SK-N-SH treated with all-trans-retinoic acid at 6 μM for 48 hours (cell line): ENCODE results near the gene TCF7.

ENCODE experiments used
- ATAC-seq: fragments of 200-7000 bp; cut with Tn5 transposase; 3 replicates; pipeline ENCODE4 v1.9.1; 2020; ENCODE audit warnings: mild to moderate bottlenecking, moderate library complexity
- ARNTL ChIP-seq: fragments of 450-650 bp; formaldehyde crosslinking; IDR thresholded peaks from 2 replicates; pipeline ENCODE4 v1.5.0; 2020; ENCODE audit warnings: low read depth, mild to moderate bottlenecking, moderate library complexity, borderline replicate concordance
- BACH2 ChIP-seq: fragments of 250-450 bp; sonication (Bioruptor Pico); IDR thresholded peaks from 2 replicates; pipeline ENCODE4 v1.9.0; 2021; ENCODE audit warnings: mild to moderate bottlenecking, borderline replicate concordance
- ESRRG ChIP-seq: fragments of 250-450 bp; sonication (Bioruptor Pico); IDR thresholded peaks from 2 replicates; pipeline ENCODE4 v1.6.1; 2021; ENCODE audit warnings: mild to moderate bottlenecking
- GLIS3 ChIP-seq: fragments of 250-450 bp; sonication (Bioruptor Pico); IDR thresholded peaks from 2 replicates; pipeline ENCODE4 v1.5.0; 2020; ENCODE audit warnings: mild to moderate bottlenecking, moderate library complexity
- ISL1 ChIP-seq: fragments of 250-450 bp; sonication (Bioruptor Pico); IDR thresholded peaks from 2 replicates; pipeline ENCODE4 v2.1.2; 2022; ENCODE audit warnings: mild to moderate bottlenecking, moderate library complexity
- OSR1 ChIP-seq: fragments of 250-450 bp; sonication (Bioruptor Pico); IDR thresholded peaks from 2 replicates; pipeline ENCODE4 v1.8.0; 2022; ENCODE audit warnings: moderate library complexity, mild to moderate bottlenecking, inconsistent platforms
- PPARA ChIP-seq: fragments of 250-450 bp; sonication (Bioruptor Pico); IDR thresholded peaks from 2 replicates; pipeline ENCODE4 v1.5.0; 2020; ENCODE audit warnings: mild to moderate bottlenecking, borderline replicate concordance
- SNAI2 ChIP-seq: fragments of 250-450 bp; sonication (Bioruptor Pico); IDR thresholded peaks from 2 replicates; pipeline ENCODE4 v1.5.0; 2020; ENCODE audit warnings: mild to moderate bottlenecking, moderate library complexity
- TCF4 ChIP-seq: fragments of 250-450 bp; sonication (Bioruptor Pico); IDR thresholded peaks from 2 replicates; pipeline ENCODE4 v1.8.0; 2021; ENCODE audit warnings: mild to moderate bottlenecking, moderate library complexity, borderline replicate concordance
- TOX ChIP-seq: fragments of 250-450 bp; sonication (Bioruptor Pico); IDR thresholded peaks from 2 replicates; pipeline ENCODE4 v1.8.0; 2021; ENCODE audit warnings: mild to moderate bottlenecking, moderate library complexity, borderline replicate concordance
- ZC3H10 ChIP-seq: fragments of 250-450 bp; sonication (Bioruptor Pico); IDR thresholded peaks from 2 replicates; pipeline ENCODE4 v1.5.1; 2021; ENCODE audit warnings: mild to moderate bottlenecking, moderate library complexity
- ZFP3 ChIP-seq: fragments of 250-450 bp; sonication (Bioruptor Pico); IDR thresholded peaks from 2 replicates; pipeline ENCODE4 v1.5.0; 2020; ENCODE audit warnings: mild to moderate bottlenecking, moderate library complexity
- ZFP30 ChIP-seq: fragments of 450-650 bp; formaldehyde crosslinking; IDR thresholded peaks from 2 replicates; pipeline ENCODE4 v1.5.0; 2022; ENCODE audit warnings: mild to moderate bottlenecking, moderate library complexity
- ZNF565 ChIP-seq: fragments of 450-650 bp; formaldehyde crosslinking; conservative IDR thresholded peaks from 2 replicates; pipeline ENCODE4 v1.5.0; 2020; ENCODE audit warnings: low read depth, mild to moderate bottlenecking, moderate library complexity
- ZNF70 ChIP-seq: fragments of 450-650 bp; formaldehyde crosslinking; IDR thresholded peaks from 2 replicates; pipeline ENCODE4 v1.5.0; 2020; ENCODE audit warnings: mild to moderate bottlenecking, moderate library complexity
- ZNF8 ChIP-seq: fragments of 450-650 bp; formaldehyde crosslinking; IDR thresholded peaks from 2 replicates; pipeline ENCODE4 v1.5.0; 2020; ENCODE audit warnings: mild to moderate bottlenecking, moderate library complexity
- TF ChIP-seq, protein P1 (sequence below): fragments of 250-450 bp; sonication (Bioruptor Pico); IDR thresholded peaks from 2 replicates; pipeline ENCODE4 v1.5.1; 2021; ENCODE audit warnings: mild to moderate bottlenecking, moderate library complexity
- TF ChIP-seq, protein P2 (sequence below): fragments of 250-450 bp; sonication (Bioruptor Pico); IDR thresholded peaks from 2 replicates; pipeline ENCODE4 v1.5.1; 2020; ENCODE audit warnings: low read depth, mild to moderate bottlenecking, moderate library complexity
- TF ChIP-seq, protein P3 (sequence below): fragments of 250-450 bp; sonication (Bioruptor Pico); IDR thresholded peaks from 2 replicates; pipeline ENCODE4 v1.8.0; 2020; ENCODE audit warnings: mild to moderate bottlenecking, moderate library complexity, borderline replicate concordance
- TF ChIP-seq, protein P4 (sequence below): fragments of 250-450 bp; sonication (Bioruptor Pico); IDR thresholded peaks from 2 replicates; pipeline ENCODE4 v1.8.0; 2021; ENCODE audit warnings: low read depth, mild to moderate bottlenecking, moderate library complexity, borderline replicate concordance

Gene TCF7

DNA sequence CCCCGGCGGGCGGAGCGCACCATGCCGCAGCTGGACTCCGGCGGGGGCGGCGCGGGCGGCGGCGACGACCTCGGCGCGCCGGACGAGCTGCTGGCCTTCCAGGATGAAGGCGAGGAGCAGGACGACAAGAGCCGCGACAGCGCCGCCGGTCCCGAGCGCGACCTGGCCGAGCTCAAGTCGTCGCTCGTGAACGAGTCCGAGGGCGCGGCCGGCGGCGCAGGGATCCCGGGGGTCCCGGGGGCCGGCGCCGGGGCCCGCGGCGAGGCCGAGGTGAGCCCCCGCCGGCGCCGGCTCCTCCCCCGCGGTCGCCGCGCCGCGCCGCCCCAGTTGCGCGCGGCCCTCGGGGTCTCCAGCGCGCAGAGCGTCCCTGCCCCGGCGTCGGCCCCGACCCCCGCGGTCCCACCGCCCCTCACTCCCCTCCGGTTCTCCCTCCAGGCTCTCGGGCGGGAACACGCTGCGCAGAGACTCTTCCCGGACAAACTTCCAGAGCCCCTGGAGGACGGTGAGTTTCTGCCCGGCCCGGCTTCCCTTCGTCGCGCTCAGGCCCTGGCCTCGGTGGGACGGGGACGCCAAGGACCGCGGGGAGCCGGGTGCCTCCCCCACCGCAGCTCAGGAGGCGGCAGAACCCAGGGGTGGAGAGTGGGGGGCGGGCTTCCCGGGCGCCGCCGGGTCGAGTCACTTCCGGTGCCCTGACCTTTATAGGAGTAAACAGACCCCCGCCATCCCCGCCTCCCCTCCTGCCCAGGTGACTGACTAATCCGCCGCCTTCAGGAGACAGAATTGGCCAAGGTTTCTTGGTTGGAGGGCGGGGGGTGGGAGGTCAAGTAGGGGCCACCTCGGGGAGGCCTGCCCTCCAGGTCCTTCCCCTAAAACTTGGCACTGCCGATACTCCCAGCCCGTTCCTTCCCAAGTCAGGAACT lies 665 bp downstream of the TCF7 start (continued):
- no peak for TF ChIP-seq OSR1 (CRISPR knock-in tag)
- no peak for TF ChIP-seq ZC3H10 (CRISPR knock-in tag)
- no peak for TF ChIP-seq PPARA
- TF ChIP-seq BACH2 (CRISPR knock-in tag), result no peak
- TF ChIP-seq ISL1, result no peak
- TF ChIP-seq, all 23 proteins: peak for 0

DNA sequence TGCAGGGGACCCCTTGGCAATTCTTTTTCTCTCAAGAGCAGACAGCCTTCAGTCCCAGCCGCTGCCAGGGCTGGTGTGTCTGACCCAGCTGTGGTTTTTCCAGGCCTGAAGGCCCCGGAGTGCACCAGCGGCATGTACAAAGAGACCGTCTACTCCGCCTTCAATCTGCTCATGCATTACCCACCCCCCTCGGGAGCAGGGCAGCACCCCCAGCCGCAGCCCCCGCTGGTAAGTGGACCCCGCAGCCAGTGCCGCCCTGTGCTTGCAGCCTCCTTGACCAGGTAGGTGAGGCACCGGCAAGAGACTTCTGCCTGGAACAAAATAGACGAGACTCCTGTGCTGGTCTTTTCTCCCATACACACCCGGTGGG lies 1.3 kb downstream of the TCF7 start:
- TF ChIP-seq, protein P1, sequence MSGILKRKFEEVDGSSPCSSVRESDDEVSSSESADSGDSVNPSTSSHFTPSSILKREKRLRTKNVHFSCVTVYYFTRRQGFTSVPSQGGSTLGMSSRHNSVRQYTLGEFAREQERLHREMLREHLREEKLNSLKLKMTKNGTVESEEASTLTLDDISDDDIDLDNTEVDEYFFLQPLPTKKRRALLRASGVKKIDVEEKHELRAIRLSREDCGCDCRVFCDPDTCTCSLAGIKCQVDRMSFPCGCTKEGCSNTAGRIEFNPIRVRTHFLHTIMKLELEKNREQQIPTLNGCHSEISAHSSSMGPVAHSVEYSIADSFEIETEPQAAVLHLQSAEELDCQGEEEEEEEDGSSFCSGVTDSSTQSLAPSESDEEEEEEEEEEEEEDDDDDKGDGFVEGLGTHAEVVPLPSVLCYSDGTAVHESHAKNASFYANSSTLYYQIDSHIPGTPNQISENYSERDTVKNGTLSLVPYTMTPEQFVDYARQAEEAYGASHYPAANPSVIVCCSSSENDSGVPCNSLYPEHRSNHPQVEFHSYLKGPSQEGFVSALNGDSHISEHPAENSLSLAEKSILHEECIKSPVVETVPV (CRISPR knock-in tag), result no peak
- TF ChIP-seq ZFP30 (CRISPR knock-in tag) (no peak), ARNTL (CRISPR knock-in tag) (no peak), ZNF565 (CRISPR knock-in tag) (no peak), ZFP3 (CRISPR knock-in tag) (no peak), ZNF8 (CRISPR knock-in tag) (no peak), TOX (CRISPR knock-in tag) (no peak), ZNF70 (no peak), OSR1 (CRISPR knock-in tag) (no peak), BACH2 (CRISPR knock-in tag) (no peak), ZC3H10 (CRISPR knock-in tag) (no peak)
- TF ChIP-seq, protein P2, sequence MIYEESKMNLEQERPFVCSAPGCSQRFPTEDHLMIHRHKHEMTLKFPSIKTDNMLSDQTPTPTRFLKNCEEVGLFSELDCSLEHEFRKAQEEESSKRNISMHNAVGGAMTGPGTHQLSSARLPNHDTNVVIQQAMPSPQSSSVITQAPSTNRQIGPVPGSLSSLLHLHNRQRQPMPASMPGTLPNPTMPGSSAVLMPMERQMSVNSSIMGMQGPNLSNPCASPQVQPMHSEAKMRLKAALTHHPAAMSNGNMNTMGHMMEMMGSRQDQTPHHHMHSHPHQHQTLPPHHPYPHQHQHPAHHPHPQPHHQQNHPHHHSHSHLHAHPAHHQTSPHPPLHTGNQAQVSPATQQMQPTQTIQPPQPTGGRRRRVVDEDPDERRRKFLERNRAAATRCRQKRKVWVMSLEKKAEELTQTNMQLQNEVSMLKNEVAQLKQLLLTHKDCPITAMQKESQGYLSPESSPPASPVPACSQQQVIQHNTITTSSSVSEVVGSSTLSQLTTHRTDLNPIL (CRISPR knock-in tag), result no peak
- ATAC-seq, result peak; percentile 12; the same call in 1 of the 3 replicates

DNA sequence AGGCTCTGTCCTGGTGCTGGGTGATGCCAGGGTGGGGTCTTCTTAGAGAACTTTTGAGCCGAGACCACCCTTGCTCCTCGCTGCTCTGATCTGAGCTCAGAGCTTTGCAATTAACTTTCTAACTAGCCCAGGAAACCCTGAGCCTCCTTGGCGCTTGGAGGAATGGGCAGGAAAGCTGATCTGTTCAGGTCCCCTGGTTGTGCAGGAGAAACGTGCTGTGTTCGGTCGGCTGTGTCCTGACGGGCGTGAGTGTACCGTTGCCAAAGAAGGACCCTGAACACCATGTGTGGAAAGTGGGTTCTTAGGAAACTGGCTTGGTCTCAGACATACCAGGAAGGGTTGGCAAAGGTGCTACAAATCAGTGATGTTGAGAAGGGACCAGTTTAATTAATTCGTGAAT lies 1.8 kb downstream of the TCF7 start:
- no peak for ATAC-seq
- TF ChIP-seq ZNF565 (CRISPR knock-in tag) (no peak), TCF4 (CRISPR knock-in tag) (no peak), ESRRG (CRISPR knock-in tag) (no peak), GLIS3 (CRISPR knock-in tag) (no peak), ZNF70 (no peak), TOX (CRISPR knock-in tag) (no peak), OSR1 (CRISPR knock-in tag) (no peak), SNAI2 (CRISPR knock-in tag) (no peak), PPARA (no peak), ZFP30 (CRISPR knock-in tag) (no peak), ZC3H10 (CRISPR knock-in tag) (no peak), BACH2 (CRISPR knock-in tag) (no peak), ZFP3 (CRISPR knock-in tag) (no peak)
- TF ChIP-seq, protein P3, sequence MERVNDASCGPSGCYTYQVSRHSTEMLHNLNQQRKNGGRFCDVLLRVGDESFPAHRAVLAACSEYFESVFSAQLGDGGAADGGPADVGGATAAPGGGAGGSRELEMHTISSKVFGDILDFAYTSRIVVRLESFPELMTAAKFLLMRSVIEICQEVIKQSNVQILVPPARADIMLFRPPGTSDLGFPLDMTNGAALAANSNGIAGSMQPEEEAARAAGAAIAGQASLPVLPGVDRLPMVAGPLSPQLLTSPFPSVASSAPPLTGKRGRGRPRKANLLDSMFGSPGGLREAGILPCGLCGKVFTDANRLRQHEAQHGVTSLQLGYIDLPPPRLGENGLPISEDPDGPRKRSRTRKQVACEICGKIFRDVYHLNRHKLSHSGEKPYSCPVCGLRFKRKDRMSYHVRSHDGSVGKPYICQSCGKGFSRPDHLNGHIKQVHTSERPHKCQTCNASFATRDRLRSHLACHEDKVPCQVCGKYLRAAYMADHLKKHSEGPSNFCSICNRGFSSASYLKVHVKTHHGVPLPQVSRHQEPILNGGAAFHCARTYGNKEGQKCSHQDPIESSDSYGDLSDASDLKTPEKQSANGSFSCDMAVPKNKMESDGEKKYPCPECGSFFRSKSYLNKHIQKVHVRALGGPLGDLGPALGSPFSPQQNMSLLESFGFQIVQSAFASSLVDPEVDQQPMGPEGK (CRISPR knock-in tag), result no peak
- TF ChIP-seq, protein P4, sequence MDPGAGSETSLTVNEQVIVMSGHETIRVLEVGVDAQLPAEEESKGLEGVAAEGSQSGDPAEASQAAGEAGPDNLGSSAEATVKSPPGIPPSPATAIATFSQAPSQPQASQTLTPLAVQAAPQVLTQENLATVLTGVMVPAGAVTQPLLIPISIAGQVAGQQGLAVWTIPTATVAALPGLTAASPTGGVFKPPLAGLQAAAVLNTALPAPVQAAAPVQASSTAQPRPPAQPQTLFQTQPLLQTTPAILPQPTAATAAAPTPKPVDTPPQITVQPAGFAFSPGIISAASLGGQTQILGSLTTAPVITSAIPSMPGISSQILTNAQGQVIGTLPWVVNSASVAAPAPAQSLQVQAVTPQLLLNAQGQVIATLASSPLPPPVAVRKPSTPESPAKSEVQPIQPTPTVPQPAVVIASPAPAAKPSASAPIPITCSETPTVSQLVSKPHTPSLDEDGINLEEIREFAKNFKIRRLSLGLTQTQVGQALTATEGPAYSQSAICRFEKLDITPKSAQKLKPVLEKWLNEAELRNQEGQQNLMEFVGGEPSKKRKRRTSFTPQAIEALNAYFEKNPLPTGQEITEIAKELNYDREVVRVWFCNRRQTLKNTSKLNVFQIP (CRISPR knock-in tag), result no peak
- TF ChIP-seq, protein P1 (CRISPR knock-in tag), result no peak
- TF ChIP-seq, all 23 proteins: peak for 0
